Measurements from ENCODE around the gene PRDX5.

The PRDX5 gene

DNA sequence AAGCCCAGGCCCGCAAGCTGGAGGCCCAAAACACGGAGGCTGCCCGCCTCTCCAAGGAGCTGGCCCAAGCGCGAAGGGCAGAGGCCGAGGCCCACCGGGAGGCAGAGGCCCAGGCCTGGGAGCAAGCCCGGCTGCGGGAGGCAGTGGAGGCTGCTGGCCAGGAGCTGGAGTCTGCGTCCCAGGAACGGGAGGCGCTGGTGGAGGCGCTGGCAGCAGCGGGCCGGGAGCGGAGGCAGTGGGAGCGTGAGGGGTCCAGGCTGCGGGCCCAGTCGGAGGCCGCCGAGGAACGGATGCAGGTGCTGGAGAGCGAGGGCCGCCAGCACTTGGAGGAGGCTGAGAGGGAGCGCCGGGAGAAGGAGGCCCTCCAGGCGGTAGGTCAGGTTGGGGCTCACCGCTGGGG lies 26.9 kb downstream of the PRDX5 start:
- Histone ChIP-seq H3K9ac (ENCODE audit: insufficient read length) (no peak overlapping the region), H3K27ac (no peak overlapping the region), H3K9me3 (ENCODE audit: low read depth, low read length) (no peaks in the 10 kb centered on the region), H3K4me3 (no peak overlapping the region), H3K36me3 (ENCODE audit: insufficient read depth, low read length) (no peaks in the 10 kb centered on the region)
- no peak for TF ChIP-seq EZH2 (IDR thresholded peaks at IDR 0.05)
- no peak for TF ChIP-seq POLR2AphosphoS5 (IDR thresholded peaks at IDR 0.05; ENCODE audit: borderline replicate concordance, low read depth, low read length)
- TF ChIP-seq FOXP2 (optimal IDR thresholded peaks at IDR 0.05; ENCODE audit: control extremely low read depth, extremely low read length, insufficient read depth), result no peak
- no peak for DNase-seq (ENCODE audit: low read depth, low spot score)

DNA sequence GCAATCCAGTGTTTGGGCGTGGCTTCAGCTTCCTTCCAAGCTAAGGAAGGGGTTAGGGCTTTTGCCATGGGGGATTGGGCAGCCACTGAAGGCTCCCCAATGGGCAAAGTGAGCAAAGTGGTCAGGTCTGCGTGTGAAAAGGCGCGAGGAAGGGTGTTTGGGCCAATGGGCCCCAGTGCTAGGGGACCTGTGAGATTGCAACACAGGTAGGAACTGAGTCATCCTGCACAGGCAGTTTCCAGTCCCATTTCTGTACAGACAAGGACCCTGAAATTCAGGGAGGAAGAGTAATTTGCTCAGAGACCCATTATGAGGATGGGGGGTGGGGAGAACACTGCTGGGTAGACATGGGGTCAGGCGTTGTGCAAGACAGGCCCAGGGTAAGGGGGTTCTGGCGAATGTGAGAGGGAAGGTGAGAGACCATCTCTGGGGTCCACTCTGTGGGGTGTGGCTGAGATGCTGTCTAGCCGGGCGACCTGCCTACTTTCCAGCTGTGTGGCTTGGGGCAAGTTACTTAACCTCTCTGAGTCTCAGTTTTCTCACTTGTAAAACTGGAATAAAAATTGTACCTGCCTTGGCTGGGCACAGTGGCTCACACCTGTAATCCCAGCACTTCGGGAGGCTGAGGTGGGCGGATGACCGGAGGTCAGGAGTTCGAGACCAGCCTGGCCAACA lies 29.4 kb downstream of the PRDX5 start:
- no peak for DNase-seq (ENCODE audit: low read depth, low spot score)
- TF ChIP-seq FOXP2 (optimal IDR thresholded peaks at IDR 0.05; ENCODE audit: control extremely low read depth, extremely low read length, insufficient read depth) (no peak), EZH2 (IDR thresholded peaks at IDR 0.05) (no peak), POLR2AphosphoS5 (IDR thresholded peaks at IDR 0.05; ENCODE audit: borderline replicate concordance, low read depth, low read length) (no peak)
- H3K9ac ChIP-seq (ENCODE audit: insufficient read length), result no peak overlapping the region
- no peaks in the 10 kb centered on the region for H3K9me3 ChIP-seq (ENCODE audit: low read depth, low read length)
- H3K4me3 ChIP-seq, result no peak overlapping the region
- H3K36me3 ChIP-seq (ENCODE audit: insufficient read depth, low read length), result no peaks in the 10 kb centered on the region
- H3K27ac ChIP-seq, result no peak overlapping the region

DNA sequence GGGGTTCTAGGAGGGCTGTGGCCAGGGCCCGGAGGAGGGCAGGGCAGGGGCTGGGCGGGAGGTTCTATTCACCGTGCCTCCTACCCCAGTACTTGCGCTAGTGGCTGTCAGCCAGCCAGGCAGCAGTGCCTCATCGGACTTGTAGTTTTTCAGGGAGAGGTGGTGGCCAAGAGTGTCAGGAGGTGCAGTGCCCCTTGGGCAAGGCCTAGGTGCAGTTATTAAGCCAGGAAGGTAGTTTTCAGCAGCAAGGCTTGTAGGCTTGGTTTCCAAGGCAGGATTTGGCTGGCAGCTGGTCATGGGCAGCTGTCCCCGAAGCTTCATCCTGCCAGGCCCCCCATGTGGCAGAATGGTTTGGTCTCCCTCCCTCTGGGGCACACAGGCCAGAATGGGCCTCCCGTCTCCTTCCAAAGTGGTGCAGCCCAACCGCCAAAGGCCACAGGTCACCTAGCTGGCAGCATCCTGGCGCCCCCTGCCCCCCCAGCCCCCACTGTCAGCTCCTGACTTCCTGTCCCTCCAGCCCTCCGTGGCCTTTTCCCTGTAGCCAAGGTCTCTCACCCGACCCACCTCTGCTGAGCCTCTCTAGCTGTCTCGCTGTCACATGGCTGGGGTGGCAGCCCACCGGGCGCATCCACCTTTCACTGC lies 30.6 kb downstream of the PRDX5 start:
- TF ChIP-seq FOXP2 (optimal IDR thresholded peaks at IDR 0.05; ENCODE audit: control extremely low read depth, extremely low read length, insufficient read depth), result no peak
- H3K9ac ChIP-seq (ENCODE audit: insufficient read length), result no peak overlapping the region
- H3K4me3 ChIP-seq, result no peak overlapping the region
- no peak overlapping the region for H3K27ac ChIP-seq
- DNase-seq (ENCODE audit: low read depth, low spot score), result no peak
- H3K9me3 ChIP-seq (ENCODE audit: low read depth, low read length), result no peaks in the 10 kb centered on the region
- H3K36me3 ChIP-seq (ENCODE audit: insufficient read depth, low read length), result no peaks in the 10 kb centered on the region

DNA sequence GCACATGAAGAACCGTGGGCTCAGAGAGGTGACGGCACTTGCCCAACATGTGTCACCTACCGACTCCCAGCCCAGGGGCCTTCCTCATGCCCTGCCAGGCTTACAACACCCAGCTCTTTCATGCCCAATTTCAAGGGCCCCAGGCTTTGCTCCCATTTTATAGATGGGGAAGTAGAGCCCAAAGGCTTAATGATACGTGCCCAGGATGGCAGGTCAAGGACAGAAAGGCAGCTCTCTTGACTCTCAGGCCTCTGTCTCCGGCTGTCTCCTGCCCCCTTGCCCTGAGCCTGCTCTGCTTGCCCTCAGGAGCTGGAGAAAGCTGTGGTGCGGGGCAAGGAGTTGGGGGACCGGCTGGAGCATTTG lies 31.1 kb downstream of the PRDX5 start:
- no peak overlapping the region for H3K27ac ChIP-seq
- no peak overlapping the region for H3K4me3 ChIP-seq
- H3K36me3 ChIP-seq (ENCODE audit: insufficient read depth, low read length), result no peaks in the 10 kb centered on the region
- TF ChIP-seq POLR2AphosphoS5 (IDR thresholded peaks at IDR 0.05; ENCODE audit: borderline replicate concordance, low read depth, low read length), result no peak
- no peak for TF ChIP-seq EZH2 (IDR thresholded peaks at IDR 0.05)
- TF ChIP-seq FOXP2 (optimal IDR thresholded peaks at IDR 0.05; ENCODE audit: control extremely low read depth, extremely low read length, insufficient read depth), result no peak
- H3K9me3 ChIP-seq (ENCODE audit: low read depth, low read length), result no peaks in the 10 kb centered on the region
- H3K9ac ChIP-seq (ENCODE audit: insufficient read length), result no peak overlapping the region
- DNase-seq (ENCODE audit: low read depth, low spot score), result no peak

DNA sequence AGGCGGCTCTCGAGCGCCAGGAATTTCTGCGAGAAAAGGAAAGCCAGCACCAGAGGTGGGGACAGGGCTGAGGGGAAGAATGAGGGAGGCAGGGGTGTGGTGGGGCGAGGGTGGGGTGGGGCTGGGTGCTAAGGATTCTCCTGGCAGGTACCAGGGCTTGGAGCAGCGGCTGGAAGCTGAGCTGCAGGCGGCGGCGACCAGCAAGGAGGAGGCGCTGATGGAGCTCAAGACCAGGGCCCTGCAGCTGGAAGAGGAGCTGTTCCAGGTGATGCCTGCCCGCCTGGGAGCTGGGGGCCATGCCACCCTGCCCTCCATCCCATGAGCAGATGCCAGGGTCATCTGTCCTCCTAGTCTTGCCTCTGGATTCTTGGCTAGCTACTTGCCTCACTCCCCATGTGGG lies 31.5 kb downstream of the PRDX5 start:
- Histone ChIP-seq H3K27ac (no peak overlapping the region), H3K4me3 (no peak overlapping the region), H3K9me3 (ENCODE audit: low read depth, low read length) (no peaks in the 10 kb centered on the region), H3K36me3 (ENCODE audit: insufficient read depth, low read length) (no peaks in the 10 kb centered on the region), H3K9ac (ENCODE audit: insufficient read length) (no peak overlapping the region)
- TF ChIP-seq POLR2AphosphoS5 (IDR thresholded peaks at IDR 0.05; ENCODE audit: borderline replicate concordance, low read depth, low read length) (no peak), EZH2 (IDR thresholded peaks at IDR 0.05) (no peak), FOXP2 (optimal IDR thresholded peaks at IDR 0.05; ENCODE audit: control extremely low read depth, extremely low read length, insufficient read depth) (no peak)
- no peak for DNase-seq (ENCODE audit: low read depth, low spot score)

DNA sequence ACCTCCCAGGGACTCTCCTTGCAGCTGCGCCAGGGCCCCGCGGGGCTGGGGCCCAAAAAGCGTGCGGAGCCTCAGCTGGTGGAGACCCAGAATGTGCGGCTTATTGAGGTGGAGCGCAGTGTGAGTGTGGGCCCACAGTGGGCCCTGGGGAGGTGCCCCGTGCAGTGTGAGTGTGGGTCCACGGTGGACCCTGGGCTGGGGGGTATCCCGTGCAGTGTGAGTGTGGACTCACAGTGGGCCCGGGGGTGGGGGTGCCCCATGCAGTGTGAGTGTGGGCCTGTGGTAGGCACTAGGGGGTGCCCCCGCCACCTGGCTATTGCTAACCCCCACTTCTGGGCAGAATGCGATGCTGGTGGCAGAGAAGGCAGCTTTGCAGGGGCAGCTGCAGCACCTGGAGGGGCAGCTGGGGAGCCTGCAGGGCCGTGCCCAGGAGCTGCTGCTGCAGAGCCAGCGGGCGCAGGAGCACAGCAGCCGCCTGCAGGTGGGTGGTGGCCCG lies 33.3 kb downstream of the PRDX5 start:
- no peaks in the 10 kb centered on the region for H3K9me3 ChIP-seq (ENCODE audit: low read depth, low read length)
- no peak for DNase-seq (ENCODE audit: low read depth, low spot score)
- no peaks in the 10 kb centered on the region for H3K36me3 ChIP-seq (ENCODE audit: insufficient read depth, low read length)
- TF ChIP-seq FOXP2 (optimal IDR thresholded peaks at IDR 0.05; ENCODE audit: control extremely low read depth, extremely low read length, insufficient read depth) (no peak), EZH2 (IDR thresholded peaks at IDR 0.05) (no peak), POLR2AphosphoS5 (IDR thresholded peaks at IDR 0.05; ENCODE audit: borderline replicate concordance, low read depth, low read length) (no peak)
- H3K9ac ChIP-seq (ENCODE audit: insufficient read length), result no peak overlapping the region
- H3K4me3 ChIP-seq, result no peak overlapping the region
- no peak overlapping the region for H3K27ac ChIP-seq

DNA sequence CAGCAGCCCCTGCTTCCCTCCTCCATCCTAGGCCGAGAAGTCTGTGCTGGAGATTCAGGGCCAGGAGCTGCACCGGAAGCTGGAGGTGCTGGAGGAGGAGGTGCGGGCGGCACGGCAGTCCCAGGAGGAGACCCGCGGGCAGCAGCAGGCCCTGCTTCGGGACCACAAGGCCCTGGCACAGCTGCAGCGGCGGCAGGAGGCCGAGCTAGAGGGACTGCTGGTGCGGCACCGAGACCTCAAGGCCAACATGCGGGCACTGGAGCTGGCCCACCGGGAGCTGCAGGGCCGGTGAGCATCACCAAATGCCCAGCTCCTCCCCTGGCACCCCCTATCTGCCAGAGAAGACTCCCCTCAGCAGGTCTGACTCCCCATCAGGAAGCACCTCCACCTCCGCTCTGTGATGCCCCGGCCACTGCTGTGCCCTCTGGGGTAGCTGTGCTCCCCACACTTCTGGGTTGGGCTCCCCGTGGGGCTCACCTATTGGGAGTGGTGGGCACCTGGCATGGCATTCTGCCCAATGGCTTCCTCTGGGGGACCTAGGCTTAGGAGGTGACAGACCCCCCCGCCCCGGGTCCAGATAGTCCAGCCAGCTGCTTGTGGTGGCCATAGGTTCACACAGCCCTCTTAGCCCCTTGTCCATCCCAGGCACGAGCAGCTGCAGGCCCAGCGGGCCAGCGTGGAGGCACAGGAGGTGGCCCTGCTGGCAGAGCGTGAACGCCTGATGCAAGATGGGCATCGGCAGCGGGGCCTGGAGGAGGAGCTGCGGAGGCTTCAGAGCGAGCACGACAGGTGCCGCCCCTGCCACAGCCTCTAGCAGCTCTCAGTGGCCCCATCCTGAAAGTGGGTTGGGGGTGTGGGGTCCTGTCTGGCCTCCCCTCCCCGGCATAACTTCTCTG lies 34.4 kb downstream of the PRDX5 start:
- H3K9ac ChIP-seq (ENCODE audit: insufficient read length), result no peak overlapping the region
- no peaks in the 10 kb centered on the region for H3K9me3 ChIP-seq (ENCODE audit: low read depth, low read length)
- TF ChIP-seq EZH2 (IDR thresholded peaks at IDR 0.05), result no peak
- no peak for TF ChIP-seq POLR2AphosphoS5 (IDR thresholded peaks at IDR 0.05; ENCODE audit: borderline replicate concordance, low read depth, low read length)
- no peak for TF ChIP-seq FOXP2 (optimal IDR thresholded peaks at IDR 0.05; ENCODE audit: control extremely low read depth, extremely low read length, insufficient read depth)
- H3K4me3 ChIP-seq, result no peak overlapping the region
- no peak for DNase-seq (ENCODE audit: low read depth, low spot score)
- no peak overlapping the region for H3K27ac ChIP-seq
- no peaks in the 10 kb centered on the region for H3K36me3 ChIP-seq (ENCODE audit: insufficient read depth, low read length)

DNA sequence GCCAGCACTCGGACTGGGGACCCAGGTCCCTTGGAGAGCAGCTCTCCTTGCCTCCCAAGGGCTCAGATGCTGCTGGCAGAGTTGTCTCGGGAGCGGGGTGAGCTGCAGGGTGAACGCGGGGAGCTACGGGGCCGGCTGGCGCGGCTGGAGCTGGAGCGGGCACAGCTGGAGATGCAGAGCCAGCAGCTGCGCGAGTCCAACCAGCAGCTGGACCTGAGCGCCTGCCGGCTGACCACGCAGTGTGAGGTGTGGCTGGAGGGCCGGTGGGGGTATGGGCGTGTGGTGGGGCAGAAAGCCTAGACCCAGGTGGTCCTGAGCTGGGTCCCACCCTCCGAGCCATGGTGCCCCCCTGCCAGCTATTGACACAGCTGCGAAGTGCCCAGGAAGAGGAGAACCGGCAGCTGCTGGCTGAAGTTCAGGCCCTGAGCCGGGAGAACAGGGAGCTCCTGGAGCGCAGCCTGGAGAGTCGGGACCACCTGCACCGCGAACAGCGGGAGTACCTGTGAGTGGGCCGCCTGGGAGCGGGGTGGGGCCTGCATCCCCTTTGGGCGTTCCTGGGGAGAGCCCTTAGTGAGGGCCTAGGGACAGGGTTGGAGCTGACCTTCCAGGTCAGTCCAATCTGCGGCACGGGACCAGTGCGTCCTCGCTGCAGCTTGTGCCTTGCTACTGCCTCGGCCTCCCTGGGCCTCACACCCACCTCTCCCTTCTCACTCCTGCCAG lies 35.2 kb downstream of the PRDX5 start:
- Histone ChIP-seq H3K4me3 (no peak overlapping the region), H3K27ac (no peak overlapping the region), H3K36me3 (ENCODE audit: insufficient read depth, low read length) (no peaks in the 10 kb centered on the region), H3K9me3 (ENCODE audit: low read depth, low read length) (no peaks in the 10 kb centered on the region), H3K9ac (ENCODE audit: insufficient read length) (no peak overlapping the region)
- TF ChIP-seq FOXP2 (optimal IDR thresholded peaks at IDR 0.05; ENCODE audit: control extremely low read depth, extremely low read length, insufficient read depth) (no peak), POLR2AphosphoS5 (IDR thresholded peaks at IDR 0.05; ENCODE audit: borderline replicate concordance, low read depth, low read length) (no peak), EZH2 (IDR thresholded peaks at IDR 0.05) (no peak)
- DNase-seq (ENCODE audit: low read depth, low spot score), result no peak

Measured in SK-N-MC (cell line).